CD4-positive, CD25-positive, alpha-beta regulatory T cell (primary cell): ENCODE results near the gene SIK2. TPM values are rescaled to one million over a fixed set of nuclear protein-coding genes. Genes with fewer than 3 reads are reported as not detected.
A peak's percentile ranks its signal among the peaks of the same experiment; 100 is the strongest.
"Not testable (repeated sequence)": the region's sequence is repeated elsewhere in the genome, so short reads cannot be mapped to it uniquely, and the experiment has no call there.

Experiments
- ATAC-seq, 2 donors: fragments of 150-1000 bp; cut with Tn5 transposase; one replicate each; pipeline ENCODE4 v1.10.0; 2021; ENCODE audit warnings: low read depth in 2 of 2, moderate number of reproducible peaks in 2 of 2, moderate library complexity in 1 of 2
- DNase-seq, 3 donors: peaks; one replicate each; pipeline versions ENCODE4 v3.0.0 to v3.0.0-alpha.2; 2012 to 2022; ENCODE audit warnings: mixed read lengths in 1 of 3
- H3K27ac ChIP-seq: one replicate; pipeline ENCODE4 v1.7.0; 2013; ENCODE audit warnings: mild to moderate bottlenecking, low read length; ENCODE audit not compliant: insufficient read depth, poor library complexity, severe bottlenecking
- H3K27me3 ChIP-seq: one replicate; pipeline ENCODE4 v1.7.0; 2013; ENCODE audit warnings: low read length; ENCODE audit not compliant: control insufficient read depth, insufficient read depth
- H3K36me3 ChIP-seq: one replicate; pipeline ENCODE4 v1.7.0; 2013; ENCODE audit warnings: mild to moderate bottlenecking, low read length, moderate library complexity; ENCODE audit not compliant: control insufficient read depth, insufficient read depth
- H3K4me1 ChIP-seq: 2 replicates; pipeline ENCODE4 v1.7.0; 2013; ENCODE audit warnings: mild to moderate bottlenecking, low read length; ENCODE audit not compliant: insufficient read depth, control insufficient read depth, poor library complexity, severe bottlenecking
- H3K4me3 ChIP-seq: one replicate; pipeline ENCODE4 v1.7.0; 2013; ENCODE audit warnings: low read depth, mild to moderate bottlenecking, low read length, moderate library complexity
- H3K9me3 ChIP-seq, 2 experiments: 1 replicate in 1 of 2; 2 replicates in 1 of 2; pipeline ENCODE4 v1.7.0; 2013; ENCODE audit warnings: low read length in 2 of 2, mild to moderate bottlenecking in 1 of 2, moderate library complexity in 1 of 2; ENCODE audit not compliant: control insufficient read depth in 2 of 2
- H3K27ac Mint-ChIP-seq, 3 donors: one replicate each; pipeline ENCODE4 v1.8.0; 2020 to 2022; ENCODE audit warnings: mild to moderate bottlenecking in 3 of 3, mixed read lengths in 3 of 3, moderate library complexity in 2 of 3
- H3K27me3 Mint-ChIP-seq: one replicate; pipeline ENCODE4 v1.8.0; 2022; ENCODE audit warnings: mild to moderate bottlenecking, mixed read lengths
- H3K36me3 Mint-ChIP-seq: one replicate; pipeline ENCODE4 v1.8.0; 2020; ENCODE audit warnings: mixed read lengths
- H3K4me1 Mint-ChIP-seq, 4 donors: one replicate each; pipeline ENCODE4 v1.8.0; 2020 to 2022; ENCODE audit warnings: mixed read lengths in 4 of 4, mild to moderate bottlenecking in 1 of 4
- H3K4me3 Mint-ChIP-seq, 4 donors: one replicate each; pipeline ENCODE4 v1.8.0; 2020 to 2022; ENCODE audit warnings: mild to moderate bottlenecking in 4 of 4, mixed read lengths in 4 of 4, moderate library complexity in 3 of 4
- H3K9me3 Mint-ChIP-seq, 7 donors: one replicate each; pipeline ENCODE4 v1.8.0; 2020 to 2022; ENCODE audit warnings: mixed read lengths in 7 of 7, mild to moderate bottlenecking in 3 of 7, moderate library complexity in 2 of 7
- polyA plus RNA-seq, 4 donors: library from polyadenylated mRNA; unstranded; fragments of 300-500 nt; fragmentation: Illumina TruSeq; gene quantifications; one replicate each; pipeline ENCODE4 v1.2.3, GENCODE V29; 2021
- total RNA-seq: library from RNA; stranded (reverse); gene quantifications from one replicate; pipeline ENCODE4 v1.2.3, GENCODE V29; 2022

SIK2 gene
- total and polyA plus RNA-seq, 5 donors from 2014 or later = 0.05 to 8.7 (median 0.16) TPM

DNA sequence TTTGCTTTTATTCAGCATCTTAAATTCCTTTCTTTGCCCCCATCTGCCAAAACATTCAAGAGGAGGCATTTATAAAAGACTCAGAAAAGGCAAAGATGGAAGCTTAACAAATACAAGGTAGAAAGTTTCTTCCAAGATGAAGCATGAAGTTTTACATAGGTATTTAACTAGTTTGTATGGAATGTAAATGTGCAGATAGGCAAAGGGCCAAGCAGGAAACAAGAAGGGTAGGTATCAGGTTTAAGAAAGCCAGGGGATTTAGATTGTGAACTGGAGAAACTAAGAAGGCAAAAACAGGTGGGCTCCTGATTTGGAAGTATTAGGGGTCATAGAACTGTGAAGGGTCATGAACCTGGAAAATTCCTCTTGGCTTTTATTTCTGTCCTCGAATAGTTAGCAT is 101.3 kb downstream of the SIK2 start:
- ATAC-seq (no peak), DNase-seq (no peak)
- Histone ChIP-seq H3K9me3 (no peaks in the 10 kb centered on the region), H3K36me3 (peaks cover 39% of the 10 kb centered on the region), H3K4me1 (no peaks in the 10 kb centered on the region), H3K27me3 (no peaks in the 10 kb centered on the region), H3K27ac (no peak overlapping the region), H3K4me3 (no peak overlapping the region)
- peak overlapping the region in 1 of 3 donors; percentile 7 for H3K27ac Mint-ChIP-seq
- peaks cover 7 to 19% (median 12%) of the 10 kb centered on the region in 4 donors for H3K4me1 Mint-ChIP-seq
- H3K4me3 Mint-ChIP-seq = no peak overlapping the region
- H3K9me3 Mint-ChIP-seq = no peaks in the 10 kb centered on the region
- no peaks in the 10 kb centered on the region for H3K27me3 Mint-ChIP-seq
- H3K36me3 Mint-ChIP-seq = peaks cover 38% of the 10 kb centered on the region

- no peaks in the 10 kb centered on the region for H3K9me3 ChIP-seq
- Mint-ChIP-seq H3K27ac (peak overlapping the region in 1 of 3 donors; percentile 63), H3K36me3 (peaks cover 42% of the 10 kb centered on the region), H3K9me3 (no peaks in the 10 kb centered on the region), H3K4me1 (peaks cover 0 to 5% (median 1%) of the 10 kb centered on the region in 4 donors), H3K27me3 (no peaks in the 10 kb centered on the region), H3K4me3 (no peak overlapping the region)
- no peak for ATAC-seq
- no peaks in the 10 kb centered on the region for H3K27me3 ChIP-seq
- no peak overlapping the region for H3K27ac ChIP-seq
- no peaks in the 10 kb centered on the region for H3K4me1 ChIP-seq
- H3K36me3 ChIP-seq = peaks cover 45% of the 10 kb centered on the region
- no peak overlapping the region for H3K4me3 ChIP-seq
- DNase-seq = no peak
Observed at GRCh38 chr11:111707039-111707690, 104.9 kb downstream of the SIK2 start.

GRCh38 chr11:111707691-111708067 is 105.4 kb downstream of the SIK2 start:
- peaks cover 0 to 5% (median 1%) of the 10 kb centered on the region in 4 donors for H3K4me1 Mint-ChIP-seq
- ATAC-seq (no peak), DNase-seq (no peak)
- no peaks in the 10 kb centered on the region for H3K9me3 ChIP-seq
- no peaks in the 10 kb centered on the region for H3K27me3 Mint-ChIP-seq
- H3K4me1 ChIP-seq = no peaks in the 10 kb centered on the region
- H3K9me3 Mint-ChIP-seq = no peaks in the 10 kb centered on the region
- no peak overlapping the region for H3K4me3 ChIP-seq
- H3K27me3 ChIP-seq = no peaks in the 10 kb centered on the region
- no peak overlapping the region for H3K27ac Mint-ChIP-seq
- no peak overlapping the region for H3K27ac ChIP-seq
- H3K36me3 ChIP-seq = peaks cover 50% of the 10 kb centered on the region
- H3K36me3 Mint-ChIP-seq = peaks cover 42% of the 10 kb centered on the region
- H3K4me3 Mint-ChIP-seq = no peak overlapping the region

DNA sequence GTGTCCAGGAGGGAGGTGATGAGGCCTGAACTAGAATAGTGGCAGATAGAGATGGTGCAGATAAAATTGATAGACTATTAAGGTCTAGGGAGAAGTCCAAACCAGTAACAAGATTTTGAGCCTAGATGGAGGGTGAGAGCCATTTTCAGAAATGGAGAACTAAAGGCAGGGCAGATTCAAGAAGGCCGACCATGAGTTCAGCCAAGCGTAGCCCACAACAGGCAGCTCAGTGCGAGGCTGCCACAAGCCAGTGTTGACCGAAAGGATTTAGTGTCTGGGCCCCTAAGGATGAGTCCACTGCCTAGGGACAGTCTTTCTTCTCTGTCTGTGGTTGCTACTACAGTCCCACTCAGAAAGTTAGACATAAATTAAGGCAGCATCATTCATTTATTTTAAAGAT is 112.3 kb downstream of the SIK2 start:
- H3K27me3 ChIP-seq = no peaks in the 10 kb centered on the region
- peaks cover 37% of the 10 kb centered on the region for H3K36me3 ChIP-seq
- no peaks in the 10 kb centered on the region for H3K27me3 Mint-ChIP-seq
- DNase-seq (no peak), ATAC-seq (no peak)
- peak overlapping the region in 1 of 3 donors; percentile 28 for H3K27ac Mint-ChIP-seq
- H3K9me3 Mint-ChIP-seq = no peaks in the 10 kb centered on the region
- H3K4me1 ChIP-seq = no peaks in the 10 kb centered on the region
- H3K4me3 ChIP-seq = no peak overlapping the region
- H3K27ac ChIP-seq = no peak overlapping the region
- peaks cover 4 to 21% (median 12%) of the 10 kb centered on the region in 4 donors for H3K4me1 Mint-ChIP-seq
- H3K36me3 Mint-ChIP-seq = peaks cover 37% of the 10 kb centered on the region
- no peaks in the 10 kb centered on the region for H3K9me3 ChIP-seq
- H3K4me3 Mint-ChIP-seq = no peak overlapping the region

DNA sequence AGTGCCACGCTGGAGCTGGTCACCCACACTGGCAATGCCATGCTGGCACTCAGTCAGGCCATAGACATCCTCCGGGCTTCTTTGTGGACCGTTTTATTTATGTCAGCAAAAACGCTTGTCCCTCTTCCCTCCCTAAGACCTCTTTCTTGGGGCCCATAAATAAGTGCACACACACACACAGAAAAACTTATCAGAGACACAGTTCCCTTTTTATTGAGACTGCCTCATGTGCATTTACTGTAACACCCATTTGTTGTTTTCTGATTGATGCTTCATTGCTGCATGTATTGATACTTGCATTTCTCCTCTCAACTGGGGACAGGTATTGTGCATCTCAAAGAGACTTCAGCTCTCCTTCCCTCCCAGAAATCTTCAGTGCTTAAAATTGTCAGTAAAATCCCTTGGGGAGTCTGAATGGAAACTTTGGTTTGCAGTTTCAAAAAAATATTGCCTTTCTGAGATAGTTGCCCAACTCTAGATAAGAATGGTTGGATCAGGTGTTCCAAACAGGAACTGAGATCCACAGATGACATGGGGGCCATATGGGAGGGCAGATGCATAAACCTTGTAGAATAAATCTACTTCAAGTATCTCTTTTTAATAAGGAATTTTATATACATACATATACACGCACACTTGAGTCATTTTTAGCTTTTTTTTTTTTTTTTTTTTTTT is 113.0 kb downstream of the SIK2 start:
- ATAC-seq = no peak
- Histone ChIP-seq H3K4me3 (no peak overlapping the region), H3K9me3 (no peaks in the 10 kb centered on the region), H3K4me1 (no peaks in the 10 kb centered on the region), H3K27me3 (no peaks in the 10 kb centered on the region), H3K36me3 (peaks cover 41% of the 10 kb centered on the region), H3K27ac (no peak overlapping the region)
- peaks cover 44% of the 10 kb centered on the region for H3K36me3 Mint-ChIP-seq
- no peaks in the 10 kb centered on the region for H3K27me3 Mint-ChIP-seq
- no peak overlapping the region for H3K27ac Mint-ChIP-seq
- no peaks in the 10 kb centered on the region for H3K9me3 Mint-ChIP-seq
- DNase-seq = no peak
- H3K4me1 Mint-ChIP-seq = peaks cover 4 to 21% (median 12%) of the 10 kb centered on the region in 4 donors
- H3K4me3 Mint-ChIP-seq = no peak overlapping the region

- H3K4me3 ChIP-seq, H3K27ac ChIP-seq, ATAC-seq, H3K4me1 ChIP-seq, H3K27me3 Mint-ChIP-seq, DNase-seq, H3K27me3 ChIP-seq, H3K9me3 Mint-ChIP-seq, H3K9me3 ChIP-seq: not testable (repeated sequence)
- Mint-ChIP-seq H3K4me3 (peak overlapping the region in 1 of 4 donors; percentile 2), H3K36me3 (peaks cover 53% of the 10 kb centered on the region), H3K4me1 (peaks cover 4 to 21% (median 12%) of the 10 kb centered on the region in 4 donors), H3K27ac (peak overlapping the region in 2 of 3 donors; percentile 59 to 86)
- peaks cover 56% of the 10 kb centered on the region for H3K36me3 ChIP-seq
Observed at GRCh38 chr11:111717660-111718059, 115.4 kb downstream of the SIK2 start.

GRCh38 chr11:111718436-111718835 is 116.2 kb downstream of the SIK2 start:
- ATAC-seq (no peak), DNase-seq (no peak)
- no peak overlapping the region for H3K4me3 ChIP-seq
- peaks cover under 1 to 21% (median 12%) of the 10 kb centered on the region in 4 donors for H3K4me1 Mint-ChIP-seq
- no peak overlapping the region for H3K4me3 Mint-ChIP-seq
- no peaks in the 10 kb centered on the region for H3K27me3 ChIP-seq
- H3K27ac ChIP-seq = no peak overlapping the region
- peak overlapping the region in 1 of 3 donors; percentile 59 for H3K27ac Mint-ChIP-seq
- no peaks in the 10 kb centered on the region for H3K4me1 ChIP-seq
- H3K36me3 Mint-ChIP-seq = peaks cover 60% of the 10 kb centered on the region
- peaks cover 59% of the 10 kb centered on the region for H3K36me3 ChIP-seq
- H3K27me3 Mint-ChIP-seq = peaks cover 4% of the 10 kb centered on the region
- no peaks in the 10 kb centered on the region for H3K9me3 ChIP-seq
- no peaks in the 10 kb centered on the region for H3K9me3 Mint-ChIP-seq

- H3K4me1 ChIP-seq = no peaks in the 10 kb centered on the region
- H3K27me3 ChIP-seq = no peaks in the 10 kb centered on the region
- no peak overlapping the region for H3K4me3 ChIP-seq
- Mint-ChIP-seq H3K4me3 (no peak overlapping the region), H3K27me3 (peaks cover 4% of the 10 kb centered on the region), H3K9me3 (no peaks in the 10 kb centered on the region), H3K4me1 (peaks cover 0 to 20% (median 12%) of the 10 kb centered on the region in 4 donors), H3K27ac (peak overlapping the region in 1 of 3 donors; percentile 59), H3K36me3 (peaks cover 60% of the 10 kb centered on the region)
- no peak for DNase-seq
- no peak overlapping the region for H3K27ac ChIP-seq
- H3K36me3 ChIP-seq = peaks cover 59% of the 10 kb centered on the region
- ATAC-seq = no peak
- H3K9me3 ChIP-seq = no peaks in the 10 kb centered on the region
Observed at GRCh38 chr11:111718859-111719258, 116.6 kb downstream of the SIK2 start.
